Keratinocyte (primary cell): Measurements from ENCODE around the gene SUSD4. TPM values are rescaled to one million over a fixed set of nuclear protein-coding genes. Genes with fewer than 3 reads are reported as not detected.

Experiments used
- DNase-seq: peaks from one replicate; pipeline ENCODE4 v3.0.0-alpha.2; 2011; ENCODE audit warnings: low read depth, missing footprints, low spot score
- FAIRE-seq: peaks from 2 replicates; lab custom pipeline; 2011; peaks lifted over from hg19 to GRCh38; lab: Jason Lieb, UNC
- H2AFZ ChIP-seq: 2 replicates; pipeline ENCODE4 v1.6.0; 2012; ENCODE audit warnings: low read length, control low read depth, inconsistent platforms; ENCODE audit not compliant: control insufficient read depth
- H3K27ac ChIP-seq: 2 replicates; pipeline ENCODE4 v1.5.1; 2011; ENCODE audit warnings: low read length; ENCODE audit not compliant: control insufficient read depth, insufficient read depth
- H3K27me3 ChIP-seq: 3 replicates; pipeline ENCODE4 v1.6.0; 2011; ENCODE audit warnings: low read length; ENCODE audit not compliant: control insufficient read depth, insufficient read depth; ENCODE audit errors: extremely low read depth
- H3K36me3 ChIP-seq, 2 experiments: 2 replicates in 1 of 2; 3 replicates in 1 of 2; pipeline ENCODE4 v1.5.1; 2011; ENCODE audit warnings: low read length in 2 of 2, mild to moderate bottlenecking in 1 of 2; ENCODE audit not compliant: control insufficient read depth in 2 of 2, insufficient read depth in 2 of 2; ENCODE audit errors: extremely low read depth in 1 of 2
- H3K4me1 ChIP-seq: 3 replicates; pipeline ENCODE4 v1.5.1; 2011; ENCODE audit warnings: low read length; ENCODE audit not compliant: control insufficient read depth, insufficient read depth; ENCODE audit errors: extremely low read depth
- H3K4me2 ChIP-seq: 3 replicates; pipeline ENCODE4 v1.6.0; 2011; ENCODE audit warnings: low read depth, low read length; ENCODE audit not compliant: control insufficient read depth, insufficient read depth; ENCODE audit errors: extremely low read depth
- H3K4me3 ChIP-seq, 3 experiments: fragments of 200-600 bp in 1 of 3; sonication (generic) in 1 of 3; 2 replicates in 2 of 3; 3 replicates in 1 of 3; pipeline ENCODE4 v1.5.1; 2011 to 2016; ENCODE audit warnings: low read length in 3 of 3, mild to moderate bottlenecking in 3 of 3, control low read depth in 2 of 3, inconsistent platforms in 1 of 3, low read depth in 1 of 3, mixed read lengths in 1 of 3, mixed run types in 1 of 3, moderate library complexity in 1 of 3; ENCODE audit not compliant: control insufficient read depth in 2 of 3, insufficient read depth in 2 of 3; ENCODE audit errors: extremely low read depth in 1 of 3
- H3K79me2 ChIP-seq: 2 replicates; pipeline ENCODE4 v1.6.0; 2012; ENCODE audit warnings: low read length; ENCODE audit not compliant: control insufficient read depth, insufficient read depth
- H3K9ac ChIP-seq: 3 replicates; pipeline ENCODE4 v1.6.0; 2011; ENCODE audit warnings: low read length; ENCODE audit not compliant: control insufficient read depth, insufficient read depth; ENCODE audit errors: extremely low read depth
- H3K9me1 ChIP-seq: 3 replicates; pipeline ENCODE4 v1.6.0; 2011; ENCODE audit warnings: low read length; ENCODE audit not compliant: control insufficient read depth, insufficient read depth; ENCODE audit errors: extremely low read depth
- H3K9me3 ChIP-seq: 2 replicates; pipeline ENCODE4 v1.5.1; 2012; ENCODE audit warnings: low read depth, low read length; ENCODE audit not compliant: control insufficient read depth
- H4K20me1 ChIP-seq: 3 replicates; pipeline ENCODE4 v1.6.0; 2011; ENCODE audit warnings: low read length; ENCODE audit not compliant: control insufficient read depth, insufficient read depth; ENCODE audit errors: extremely low read depth
- CTCF ChIP-seq, 3 experiments: IDR thresholded peaks in 1 of 3; conservative IDR thresholded peaks in 1 of 3; optimal IDR thresholded peaks in 1 of 3; 2 replicates in 2 of 3; 3 replicates in 1 of 3; pipeline versions ENCODE3 to v1.5.1; 2011; ENCODE audit warnings: low read length in 3 of 3, mild to moderate bottlenecking in 3 of 3, moderate library complexity in 2 of 3, control low read depth in 1 of 3, inconsistent platforms in 1 of 3; ENCODE audit not compliant: insufficient read depth in 2 of 3; ENCODE audit errors: extremely low read depth in 1 of 3
- EZH2 ChIP-seq: IDR thresholded peaks from one replicate; pipeline ENCODE4 v1.6.1; 2012; ENCODE audit warnings: inconsistent platforms, mild to moderate bottlenecking, low read length, moderate library complexity
- dilution Hi-C: fragments of 300-500 bp; cut with MboI; formaldehyde crosslinking; loops from one replicate; pipeline ENCODE4 v1.7.0; 2020; ENCODE audit warnings: low sequenced_read_pairs; ENCODE audit not compliant: extremely low pct_ligation_motif_present
- polyA plus RNA-seq, 5 experiments: library from polyadenylated mRNA; depleted of rRNA in 3 of 5; stranded (reverse) in 3 of 5; stranded (forward) in 1 of 5; unstranded in 1 of 5; fragments of >200 nt; gene quantifications; 1 replicate in 1 of 5; 2 replicates in 3 of 5; 3 replicates in 1 of 5; pipeline versions ENCODE4 v1.2.1 to v1.2.3, GENCODE V29; 2011 to 2012; ENCODE audit warnings: missing spikeins in 2 of 5, low read depth in 1 of 5, low replicate concordance in 1 of 5

SUSD4 gene
- polyA plus RNA-seq, 1 donor (not counting 4 experiments of a cell fraction or from before 2014, with no cell fraction given), result 1.6 TPM

- Histone ChIP-seq H2AFZ (no peak overlapping the region), H3K79me2 (no peaks in the 10 kb centered on the region), H3K9me1 (no peaks in the 10 kb centered on the region), H3K4me3 (no peak overlapping the region), H3K36me3 (no peaks in the 10 kb centered on the region), H3K9me3 (no peaks in the 10 kb centered on the region), H3K4me2 (no peak overlapping the region), H3K27me3 (no peaks in the 10 kb centered on the region), H4K20me1 (no peaks in the 10 kb centered on the region), H3K9ac (no peak overlapping the region), H3K4me1 (peaks cover 35% of the 10 kb centered on the region), H3K27ac (no peak overlapping the region)
- DNase-seq (no peak), FAIRE-seq (no peak)
- TF ChIP-seq CTCF (optimal IDR thresholded peaks at IDR 0.05 in 1 of 3, IDR thresholded peaks at IDR 0.05 in 1 of 3, conservative IDR thresholded peaks at IDR 0.05 in 1 of 3; ENCODE audit: extremely low read depth in 1 of 3, insufficient read depth in 2 of 3, low read length in 3 of 3), result no peak
- no peak for TF ChIP-seq EZH2
- dilution Hi-C loops, result no loop called here
Observed at GRCh38 chr1:223228931-223229528, 134.9 kb downstream of the SUSD4 start.

- Histone ChIP-seq H3K36me3 (no peaks in the 10 kb centered on the region), H3K9ac (no peak overlapping the region), H3K4me2 (no peak overlapping the region), H3K9me1 (no peaks in the 10 kb centered on the region), H3K4me3 (no peak overlapping the region), H3K4me1 (peaks cover 26% of the 10 kb centered on the region), H3K9me3 (no peaks in the 10 kb centered on the region), H3K79me2 (no peaks in the 10 kb centered on the region), H4K20me1 (no peaks in the 10 kb centered on the region), H3K27me3 (no peaks in the 10 kb centered on the region), H3K27ac (no peak overlapping the region), H2AFZ (no peak overlapping the region)
- FAIRE-seq (no peak), DNase-seq (no peak)
- no peak for TF ChIP-seq CTCF (optimal IDR thresholded peaks at IDR 0.05 in 1 of 3, IDR thresholded peaks at IDR 0.05 in 1 of 3, conservative IDR thresholded peaks at IDR 0.05 in 1 of 3; ENCODE audit: extremely low read depth in 1 of 3, insufficient read depth in 2 of 3, low read length in 3 of 3)
- dilution Hi-C loops, result no loop called here
Observed at GRCh38 chr1:223228201-223228600, 135.8 kb downstream of the SUSD4 start.
